Measurements from ENCODE around the gene SLC35G6. TPM values are rescaled to one million over a fixed set of nuclear protein-coding genes. Genes with fewer than 3 reads are reported as not detected.
"Not testable (repeated sequence)": the region's sequence is repeated elsewhere in the genome, so short reads cannot be mapped to it uniquely, and the experiment has no call there.

SLC35G6 gene
- not detected for polyA plus RNA-seq

- H3K27ac ChIP-seq (ENCODE audit: low read depth, low read length) = not testable (repeated sequence)
- 86 to 90% (median 88%) methylated on average over 4 of the region's 4 CpGs for WGBS, 3 donors
These were observed at the start of gene SLC35G6 for GRCh38 chr17:7481275-7481674. SLC35G6 (plus strand) TSS chr17:7481446; CDS start chr17:7481517, 71 bp downstream.

- H3K27ac ChIP-seq (ENCODE audit: low read depth, low read length) = no peak overlapping the region
- 90 to 94% (median 91%) methylated on average over 11 of the region's 11 CpGs for WGBS, 3 donors
These were observed 49.0 kb upstream of the SLC35G6 start for GRCh38 chr17:7432296-7432695.

- no peak overlapping the region for H3K27ac ChIP-seq (ENCODE audit: low read depth, low read length)
- 8 to 10% (median 9%) methylated on average over 48 to 49 of the region's 49 CpGs for WGBS, 3 donors
These were observed 45.3 kb upstream of the SLC35G6 start for GRCh38 chr17:7435676-7436555.

- WGBS, 3 donors = 4 to 9% (median 9%) methylated on average over 74 to 92 of the region's 92 CpGs
These were observed 44.5 kb upstream of the SLC35G6 start for GRCh38 chr17:7436556-7437368.

GRCh38 chr17:7437369-7437863, 43.8 kb upstream of the SLC35G6 start:
- H3K27ac ChIP-seq (ENCODE audit: low read depth, low read length) = no peak overlapping the region
- WGBS, 3 donors = 29 to 31% (median 30%) methylated on average over 17 to 31 of the region's 31 CpGs

More at GRCh38 chr17:7436556-7437368, 44.5 kb upstream of the SLC35G6 start:
- no peak overlapping the region for H3K27ac ChIP-seq (ENCODE audit: low read depth, low read length)

GRCh38 chr17:7437950-7438614, 43.2 kb upstream of the SLC35G6 start:
- 10 to 50% (median 13%) methylated on average over 47 to 48 of the region's 48 CpGs for WGBS, 3 donors

GRCh38 chr17:7438656-7439460, 42.4 kb upstream of the SLC35G6 start:
- WGBS, 3 donors = 45 to 68% (median 46%) methylated on average over 11 of the region's 11 CpGs
- H3K27ac ChIP-seq (ENCODE audit: low read depth, low read length) = no peak overlapping the region

More at GRCh38 chr17:7437950-7438614, 43.2 kb upstream of the SLC35G6 start:
- H3K27ac ChIP-seq (ENCODE audit: low read depth, low read length) = no peak overlapping the region

GRCh38 chr17:7439462-7440112, 41.7 kb upstream of the SLC35G6 start, which contains the start of gene FGF11:
FGF11 (plus strand) TSS chr17:7439512; CDS start chr17:7439621, 109 bp downstream.
- 1 to 5% (median 3%) methylated on average over 38 to 50 of the region's 50 CpGs for WGBS, 3 donors

GRCh38 chr17:7440113-7440833, 41.0 kb upstream of the SLC35G6 start:
- WGBS, 3 donors = 1 to 3% (median 2%) methylated on average over 41 to 46 of the region's 46 CpGs
- no peak overlapping the region for H3K27ac ChIP-seq (ENCODE audit: low read depth, low read length)

More at GRCh38 chr17:7439462-7440112, 41.7 kb upstream of the SLC35G6 start, which contains the start of gene FGF11:
- H3K27ac ChIP-seq (ENCODE audit: low read depth, low read length) = no peak within 1 kb of the TSS

- WGBS, 3 donors = 6 to 12% (median 11%) methylated on average over 11 to 12 of the region's 12 CpGs
- no peak overlapping the region for H3K27ac ChIP-seq (ENCODE audit: low read depth, low read length)
These were observed 40.4 kb upstream of the SLC35G6 start for GRCh38 chr17:7440834-7441195.

- WGBS, 3 donors = 56 to 78% (median 59%) methylated on average over 7 of the region's 7 CpGs
- no peak overlapping the region for H3K27ac ChIP-seq (ENCODE audit: low read depth, low read length)
These were observed 40.0 kb upstream of the SLC35G6 start for GRCh38 chr17:7441266-7441665.

GRCh38 chr17:7442142-7442541, 39.1 kb upstream of the SLC35G6 start:
- WGBS, 3 donors = 89 to 100% (median 98%) methylated on average over 2 of the region's 2 CpGs
- no peak overlapping the region for H3K27ac ChIP-seq (ENCODE audit: low read depth, low read length)

- no peak overlapping the region for H3K27ac ChIP-seq (ENCODE audit: low read depth, low read length)
- 79 to 83% (median 80%) methylated on average over 7 of the region's 7 CpGs for WGBS, 3 donors
These were observed 37.5 kb upstream of the SLC35G6 start for GRCh38 chr17:7443499-7444485.

- no peak within 1 kb of the TSS for H3K27ac ChIP-seq (ENCODE audit: low read depth, low read length)
- 4 to 7% (median 6%) methylated on average over 50 to 51 of the region's 51 CpGs for WGBS, 3 donors
These were observed 36.3 kb upstream of the SLC35G6 start, which contains the start of gene CHRNB1 for GRCh38 chr17:7444682-7445618. CHRNB1 (plus strand) TSS chr17:7445061; CDS start chr17:7445128, 67 bp downstream.
